ENCODE data around the gene HSPA12A. TPM values are rescaled to one million over a fixed set of nuclear protein-coding genes. Genes with fewer than 3 reads are reported as not detected.

Gene HSPA12A
- total and polyA plus RNA-seq, 2 of the 13 experiments (the other 11 are each of a cell fraction or from before 2014, with no cell fraction given): 6.4 to 13.6 TPM

DNA sequence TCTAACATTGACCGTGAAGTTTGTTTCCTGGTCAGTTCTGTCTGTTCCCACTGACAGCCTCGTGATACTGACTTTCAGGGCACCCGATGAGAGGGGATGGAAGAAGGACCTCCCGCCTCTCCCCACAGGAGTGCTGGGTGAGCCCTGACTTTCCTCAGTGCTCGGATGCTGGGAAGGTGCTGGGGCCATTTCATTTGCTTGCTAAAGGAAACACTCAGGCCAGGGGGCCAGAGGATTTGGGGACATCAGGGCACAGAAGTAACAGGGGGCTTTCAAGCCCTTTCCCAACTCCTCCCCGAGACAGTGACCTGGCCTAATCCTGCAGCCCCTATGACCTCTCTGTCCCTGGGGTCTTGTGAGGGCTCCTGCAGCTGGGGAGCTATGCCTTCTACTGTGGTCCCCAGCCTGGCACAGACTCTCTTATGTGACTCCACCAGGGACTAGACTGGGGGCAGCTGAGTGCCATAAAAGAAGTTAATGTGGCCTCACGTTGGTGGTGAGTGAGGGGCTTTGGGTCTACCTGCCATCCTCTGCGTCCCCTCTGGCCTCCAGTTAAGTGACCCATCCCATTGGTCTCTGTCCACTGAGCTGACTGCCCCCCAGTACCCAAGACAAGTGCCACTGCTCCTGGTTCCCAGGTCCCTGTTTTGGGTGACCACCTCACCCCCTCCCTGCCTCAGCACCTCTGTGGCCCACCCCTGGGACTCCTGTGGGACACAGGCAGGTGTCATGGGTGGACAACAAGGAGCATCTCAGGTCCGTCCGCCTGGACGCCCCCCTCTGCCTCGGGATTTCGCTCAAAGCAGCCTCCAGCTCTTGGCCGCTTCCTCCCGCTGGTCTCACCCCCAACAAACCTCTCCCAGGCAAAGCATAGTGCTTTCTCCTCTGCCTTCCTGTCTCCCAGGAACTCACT lies 33.4 kb upstream of the HSPA12A start (continued):
- no peak for TF ChIP-seq MYNN (CRISPR knock-in tag; IDR thresholded peaks at IDR 0.05; ENCODE audit: low read depth)

DNA sequence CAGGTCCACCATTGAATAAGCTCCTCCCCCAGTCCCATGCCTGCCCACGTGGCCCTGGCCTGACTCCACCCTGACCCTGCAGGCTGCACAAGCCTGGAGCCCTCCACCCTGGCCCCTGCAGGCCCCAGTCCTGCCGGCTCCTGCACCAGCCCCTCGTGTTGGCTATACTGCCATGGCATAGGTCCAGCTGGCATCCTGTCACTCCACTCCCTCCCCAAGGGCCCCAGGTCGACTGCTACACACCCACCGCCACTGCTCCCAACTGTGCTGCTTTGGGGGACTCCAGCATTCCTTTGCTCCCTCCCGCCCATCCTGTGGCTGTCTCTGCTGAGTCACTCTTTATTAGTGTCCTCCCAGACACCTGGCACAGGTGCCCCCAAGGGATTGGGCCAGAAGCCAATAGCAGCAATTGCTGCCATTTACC lies 32.4 kb upstream of the HSPA12A start:
- Histone ChIP-seq H3K36me3 (replicated peaks in 1 of 2; ENCODE audit: control insufficient read depth in 1 of 2, insufficient read depth in 2 of 2, low read length in 2 of 2) (no peaks in the 10 kb centered on the region), H3K9me3 (ENCODE audit: low read length) (no peaks in the 10 kb centered on the region), H3K4me2 (ENCODE audit: low read depth, low read length) (no peak overlapping the region), H3K4me1 (ENCODE audit: insufficient read depth, low read length) (peaks cover 36% of the 10 kb centered on the region), H3K27me3 (ENCODE audit: control insufficient read depth in 1 of 2, insufficient read depth in 2 of 2, low read length in 2 of 2) (peaks cover 0 to 9% of the 10 kb centered on the region in 2 experiments; a peak in 2 of 5 replicates), H3K79me2 (ENCODE audit: insufficient read depth, low read length) (no peaks in the 10 kb centered on the region), H3K9ac (ENCODE audit: insufficient read depth, low read depth, low read length) (no peak overlapping the region), H4K20me1 (ENCODE audit: insufficient read depth, low read length) (no peaks in the 10 kb centered on the region), H3K27ac (ENCODE audit: extremely low read length, insufficient read depth, low read length) (no peak overlapping the region), H2AFZ (ENCODE audit: low read length) (no peak overlapping the region), H3K4me3 (replicated peaks in 1 of 3; ENCODE audit: insufficient read depth in 1 of 3, low read depth in 2 of 3, low read length in 3 of 3) (no peak overlapping the region)
- POLR2A ChIA-PET: no interaction called here
- BruUV-seq (replicated peaks): no TSS peak
- FAIRE-seq (no peak), DNase-seq (ENCODE audit: low spot score) (no peak), ATAC-seq (no peak)
- WGBS (ENCODE audit: low lambda C conversion rate): 0% methylated on average over 3 of the region's 6 CpGs
- intact Hi-C loops (cut with micrococcal nuclease; ENCODE audit: unreplicated experiment): no loop called here
- TF ChIP-seq ZNF232 (CRISPR knock-in tag; IDR thresholded peaks at IDR 0.05; ENCODE audit: borderline replicate concordance) (no peak), SATB2 (CRISPR knock-in tag; IDR thresholded peaks at IDR 0.05) (no peak), EED (CRISPR knock-in tag; IDR thresholded peaks at IDR 0.05) (no peak), ADNP (CRISPR knock-in tag; IDR thresholded peaks at IDR 0.05) (no peak), ZFY (CRISPR knock-in tag; IDR thresholded peaks at IDR 0.05) (no peak), ZSCAN21 (CRISPR knock-in tag; IDR thresholded peaks at IDR 0.05; ENCODE audit: borderline replicate concordance) (no peak)
- TF ChIP-seq, protein P1, sequence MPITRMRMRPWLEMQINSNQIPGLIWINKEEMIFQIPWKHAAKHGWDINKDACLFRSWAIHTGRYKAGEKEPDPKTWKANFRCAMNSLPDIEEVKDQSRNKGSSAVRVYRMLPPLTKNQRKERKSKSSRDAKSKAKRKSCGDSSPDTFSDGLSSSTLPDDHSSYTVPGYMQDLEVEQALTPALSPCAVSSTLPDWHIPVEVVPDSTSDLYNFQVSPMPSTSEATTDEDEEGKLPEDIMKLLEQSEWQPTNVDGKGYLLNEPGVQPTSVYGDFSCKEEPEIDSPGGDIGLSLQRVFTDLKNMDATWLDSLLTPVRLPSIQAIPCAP (CRISPR knock-in tag; IDR thresholded peaks at IDR 0.05; ENCODE audit: low read depth): no peak
- TF ChIP-seq, protein P2, sequence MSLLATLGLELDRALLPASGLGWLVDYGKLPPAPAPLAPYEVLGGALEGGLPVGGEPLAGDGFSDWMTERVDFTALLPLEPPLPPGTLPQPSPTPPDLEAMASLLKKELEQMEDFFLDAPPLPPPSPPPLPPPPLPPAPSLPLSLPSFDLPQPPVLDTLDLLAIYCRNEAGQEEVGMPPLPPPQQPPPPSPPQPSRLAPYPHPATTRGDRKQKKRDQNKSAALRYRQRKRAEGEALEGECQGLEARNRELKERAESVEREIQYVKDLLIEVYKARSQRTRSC (CRISPR knock-in tag; IDR thresholded peaks at IDR 0.05; ENCODE audit: low read depth): no peak
- TF ChIP-seq, protein P3, sequence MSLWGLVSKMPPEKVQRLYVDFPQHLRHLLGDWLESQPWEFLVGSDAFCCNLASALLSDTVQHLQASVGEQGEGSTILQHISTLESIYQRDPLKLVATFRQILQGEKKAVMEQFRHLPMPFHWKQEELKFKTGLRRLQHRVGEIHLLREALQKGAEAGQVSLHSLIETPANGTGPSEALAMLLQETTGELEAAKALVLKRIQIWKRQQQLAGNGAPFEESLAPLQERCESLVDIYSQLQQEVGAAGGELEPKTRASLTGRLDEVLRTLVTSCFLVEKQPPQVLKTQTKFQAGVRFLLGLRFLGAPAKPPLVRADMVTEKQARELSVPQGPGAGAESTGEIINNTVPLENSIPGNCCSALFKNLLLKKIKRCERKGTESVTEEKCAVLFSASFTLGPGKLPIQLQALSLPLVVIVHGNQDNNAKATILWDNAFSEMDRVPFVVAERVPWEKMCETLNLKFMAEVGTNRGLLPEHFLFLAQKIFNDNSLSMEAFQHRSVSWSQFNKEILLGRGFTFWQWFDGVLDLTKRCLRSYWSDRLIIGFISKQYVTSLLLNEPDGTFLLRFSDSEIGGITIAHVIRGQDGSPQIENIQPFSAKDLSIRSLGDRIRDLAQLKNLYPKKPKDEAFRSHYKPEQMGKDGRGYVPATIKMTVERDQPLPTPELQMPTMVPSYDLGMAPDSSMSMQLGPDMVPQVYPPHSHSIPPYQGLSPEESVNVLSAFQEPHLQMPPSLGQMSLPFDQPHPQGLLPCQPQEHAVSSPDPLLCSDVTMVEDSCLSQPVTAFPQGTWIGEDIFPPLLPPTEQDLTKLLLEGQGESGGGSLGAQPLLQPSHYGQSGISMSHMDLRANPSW (CRISPR knock-in tag; IDR thresholded peaks at IDR 0.05; ENCODE audit: borderline replicate concordance): no peak
- in situ Hi-C loops (cut with HindIII; ENCODE audit: extremely low pct_ligation_motif_present, low pct_unique_long_range_greater_than_20kb): no loop called here
- CTCF ChIA-PET (ENCODE audit: low intra/inter-chr PET ratio, low total read pairs): no interaction called here
